Aorta (tissue), 4 donors: ENCODE measurements around the gene CUTA. TPM values are rescaled to one million over a fixed set of nuclear protein-coding genes. Genes with fewer than 3 reads are reported as not detected.

ENCODE experiments used
- microRNA-seq, 2 donors: library from miRNA; unstranded; fragments of <30 nt; microRNA quantifications; one replicate each; pipeline ENCODE4 v1.2.0, GENCODE V29; 2020
- polyA plus RNA-seq, 2 donors: library from polyadenylated mRNA; stranded (reverse); fragments of 200-250 nt; gene quantifications; one replicate each; pipeline ENCODE4 v1.2.3, GENCODE V29; 2013
- total RNA-seq, 2 donors: library from RNA; stranded (reverse); fragmentation: NEBNext Ultra II Directional; extraction: Animal tissue kit (Norgen Biotek cat#: 25700); gene quantifications; one replicate each; pipeline ENCODE4 v1.2.1, GENCODE V29; 2021
- donor health status: healthy with polysubstance abuse.
- donor health status: Bipolar disorder and iron deficiency.
- donor health status: DM: no; HTN: no; CAD: no.
- donor health status: DM: yes; HTN: yes; CAD: no.

The CUTA gene
- total and polyA plus RNA-seq, 4 donors: 89.9 to 191 (median 115) TPM

Small RNAs within 50 kb of the gene (microRNA-seq; reads per million reads assigned to microRNA genes)
- gene MIR5004: 0 reads per million in 2 donors

Other genes starting within 250 kb of the CUTA start
- gene COL11A2, start 225.6 kb downstream of the CUTA start, total RNA-seq: 1 to 10 TPM; 1.6 to 1.7 TPM
- 1 to 10 TPM in 1 of 2 donors, under 1 TPM in 1; 0.13 to 3.6 TPM for gene COL11A2, start 225.6 kb downstream of the CUTA start, polyA plus RNA-seq
- gene RXRB, start 217.4 kb downstream of the CUTA start, total RNA-seq: 10 to 100 TPM; 51.6 to 55.4 TPM
- gene RXRB, start 217.4 kb downstream of the CUTA start, polyA plus RNA-seq: 100 to 1,000 TPM in 1 of 2 donors, 10 to 100 TPM in 1; 14.1 to 120 TPM
- 10 to 100 TPM; 86.9 to 90.3 TPM for gene SLC39A7, start 217.2 kb downstream of the CUTA start, total RNA-seq
- gene SLC39A7, start 217.2 kb downstream of the CUTA start, polyA plus RNA-seq: 100 to 1,000 TPM in 1 of 2 donors, 10 to 100 TPM in 1; 59.7 to 102 TPM
- gene HSD17B8, start 213.5 kb downstream of the CUTA start, total RNA-seq: 1 to 10 TPM; 2.7 to 4.4 TPM
- 1 to 10 TPM; 4.4 to 8.8 TPM for gene HSD17B8, start 213.5 kb downstream of the CUTA start, polyA plus RNA-seq
- 10 to 100 TPM; 34.1 to 38.1 TPM for gene RING1, start 209.6 kb downstream of the CUTA start, total RNA-seq
- 10 to 100 TPM; 26.4 to 64.0 TPM for gene RING1, start 209.6 kb downstream of the CUTA start, polyA plus RNA-seq
- 10 to 100 TPM; 32.1 to 51.4 TPM for gene VPS52, start 146.2 kb downstream of the CUTA start, total RNA-seq
- gene VPS52, start 146.2 kb downstream of the CUTA start, polyA plus RNA-seq: 10 to 100 TPM; 16.0 to 66.6 TPM
- 1,000 to 10,000 TPM; 1,497 to 1,720 TPM for gene RPS18, start 146.0 kb downstream of the CUTA start, total RNA-seq
- gene RPS18, start 146.0 kb downstream of the CUTA start, polyA plus RNA-seq: 1,000 to 10,000 TPM; 4,066 to 5,431 TPM
- gene B3GALT4, start 141.0 kb downstream of the CUTA start, total RNA-seq: 10 to 100 TPM; 12.7 to 14.3 TPM
- gene B3GALT4, start 141.0 kb downstream of the CUTA start, polyA plus RNA-seq: 10 to 100 TPM in 1 of 2 donors, 1 to 10 TPM in 1; 8.3 to 17.0 TPM
- gene WDR46, start 128.9 kb downstream of the CUTA start, total RNA-seq: 10 to 100 TPM; 40.6 TPM
- 100 to 1,000 TPM in 1 of 2 donors, 10 to 100 TPM in 1; 24.5 to 143 TPM for gene WDR46, start 128.9 kb downstream of the CUTA start, polyA plus RNA-seq
- gene PFDN6, start 128.5 kb downstream of the CUTA start, total RNA-seq: 10 to 100 TPM; 19.8 to 23.7 TPM
- 100 to 1,000 TPM in 1 of 2 donors, 10 to 100 TPM in 1; 71.4 to 114 TPM for gene PFDN6, start 128.5 kb downstream of the CUTA start, polyA plus RNA-seq
- 100 to 1,000 TPM in 1 of 2 donors, 10 to 100 TPM in 1; 71.5 to 107 TPM for gene RGL2, start 119.2 kb downstream of the CUTA start, total RNA-seq
- 100 to 1,000 TPM in 1 of 2 donors, 10 to 100 TPM in 1; 20.3 to 178 TPM for gene RGL2, start 119.2 kb downstream of the CUTA start, polyA plus RNA-seq
- gene TAPBP, start 104.0 kb downstream of the CUTA start, total RNA-seq: 100 to 1,000 TPM in 1 of 2 donors, 10 to 100 TPM in 1; 73.9 to 113 TPM
- 10 to 100 TPM; 12.5 to 34.7 TPM for gene TAPBP, start 104.0 kb downstream of the CUTA start, polyA plus RNA-seq
- 10 to 100 TPM; 21.3 TPM for gene ZBTB22, start 100.4 kb downstream of the CUTA start, total RNA-seq
- 10 to 100 TPM in 1 of 2 donors, 1 to 10 TPM in 1; 6.4 to 15.1 TPM for gene ZBTB22, start 100.4 kb downstream of the CUTA start, polyA plus RNA-seq
- 10 to 100 TPM; 36.6 to 40.7 TPM for gene DAXX, start 95.1 kb downstream of the CUTA start, total RNA-seq
- 10 to 100 TPM; 21.5 to 31.5 TPM for gene DAXX, start 95.1 kb downstream of the CUTA start, polyA plus RNA-seq
- gene KIFC1, start 26.3 kb downstream of the CUTA start, total RNA-seq: 1 to 10 TPM; 1.3 to 2.0 TPM
- gene KIFC1, start 26.3 kb downstream of the CUTA start, polyA plus RNA-seq: 1 to 10 TPM in 1 of 2 donors, not detected in 1; 1.5 TPM
- gene PHF1, start 7.1 kb downstream of the CUTA start, total RNA-seq: 10 to 100 TPM; 86.4 to 92.8 TPM
- gene PHF1, start 7.1 kb downstream of the CUTA start, polyA plus RNA-seq: 100 to 1,000 TPM in 1 of 2 donors, 10 to 100 TPM in 1; 49.8 to 218 TPM
- 10 to 100 TPM; 31.7 to 39.4 TPM for gene SYNGAP1, start 2.0 kb upstream of the CUTA start, total RNA-seq
- gene SYNGAP1, start 2.0 kb upstream of the CUTA start, polyA plus RNA-seq: 10 to 100 TPM in 1 of 2 donors, 1 to 10 TPM in 1; 4.4 to 16.4 TPM
- 1 to 10 TPM; 3.0 to 4.2 TPM for gene ZBTB9, start 36.5 kb upstream of the CUTA start, total RNA-seq
- gene ZBTB9, start 36.5 kb upstream of the CUTA start, polyA plus RNA-seq: 1 to 10 TPM; 1.4 to 1.5 TPM
- 10 to 100 TPM; 12.4 to 15.0 TPM for gene BAK1, start 162.2 kb upstream of the CUTA start, total RNA-seq
- gene BAK1, start 162.2 kb upstream of the CUTA start, polyA plus RNA-seq: 10 to 100 TPM; 13.4 to 21.8 TPM
- 10 to 100 TPM; 11.9 to 28.8 TPM for gene ITPR3, start 203.2 kb upstream of the CUTA start, total RNA-seq
- gene ITPR3, start 203.2 kb upstream of the CUTA start, polyA plus RNA-seq: 1 to 10 TPM; 4.6 to 7.0 TPM